MM.1S (cell line): ENCODE results near the gene ERICH6B.
"Not testable (repeated sequence)": the region's sequence is repeated elsewhere in the genome, so short reads cannot be mapped to it uniquely, and the experiment has no call there.

Experiments
- DNase-seq: peaks from one replicate; pipeline ENCODE4 v3.0.0-alpha.2; 2015
- H2AFZ ChIP-seq: fragments of 300-600 bp; sonication (generic); 2 replicates; pipeline ENCODE4 v1.6.0; 2016; ENCODE audit warnings: antibody characterized with exemption, low read length
- H3F3A ChIP-seq: fragments of 300-600 bp; sonication (generic); 2 replicates; pipeline ENCODE4 v1.6.1; 2016; ENCODE audit warnings: mild to moderate bottlenecking, antibody characterized with exemption, low read length, moderate library complexity, mixed read lengths; ENCODE audit not compliant: insufficient read depth
- H3K27ac ChIP-seq: fragments of 300-600 bp; sonication (generic); 2 replicates; pipeline ENCODE4 v1.5.1; 2016; ENCODE audit warnings: mild to moderate bottlenecking, low read length
- H3K27me3 ChIP-seq: fragments of 300-600 bp; sonication (generic); replicated peaks from 2 replicates; pipeline ENCODE4 v1.6.0; 2016; ENCODE audit warnings: low read length; ENCODE audit not compliant: insufficient read depth
- H3K36me3 ChIP-seq: fragments of 300-600 bp; sonication (generic); replicated peaks from 2 replicates; pipeline ENCODE4 v1.6.1; 2016; ENCODE audit warnings: mild to moderate bottlenecking, low read length, mixed read lengths; ENCODE audit not compliant: insufficient read depth
- H3K4me1 ChIP-seq: fragments of 300-600 bp; sonication (generic); 2 replicates; pipeline ENCODE4 v1.6.1; 2016; ENCODE audit warnings: low read length, mixed read lengths
- H3K4me2 ChIP-seq: fragments of 300-600 bp; sonication (generic); 2 replicates; pipeline ENCODE4 v1.6.0; 2016; ENCODE audit warnings: low read depth, low read length
- H3K4me3 ChIP-seq: fragments of 300-600 bp; sonication (generic); 2 replicates; pipeline ENCODE4 v1.5.1; 2016; ENCODE audit warnings: low read length, mixed read lengths
- H3K79me2 ChIP-seq: fragments of 300-600 bp; sonication (generic); 2 replicates; pipeline ENCODE4 v1.6.1; 2016; ENCODE audit warnings: mixed run types, low read length, mixed read lengths
- H3K9ac ChIP-seq: fragments of 300-600 bp; sonication (generic); 2 replicates; pipeline ENCODE4 v1.6.1; 2016; ENCODE audit warnings: low read length, mixed read lengths
- H3K9me2 ChIP-seq: fragments of 300-600 bp; sonication (generic); replicated peaks from 2 replicates; pipeline ENCODE4 v1.6.1; 2016; ENCODE audit warnings: mild to moderate bottlenecking, low read length, mixed read lengths; ENCODE audit not compliant: insufficient read depth
- H3K9me3 ChIP-seq: fragments of 300-600 bp; sonication (generic); replicated peaks from 2 replicates; pipeline ENCODE4 v1.6.1; 2016; ENCODE audit warnings: mild to moderate bottlenecking, low read length, mixed read lengths; ENCODE audit not compliant: insufficient read depth
- H4K20me1 ChIP-seq: fragments of 300-600 bp; sonication (generic); 2 replicates; pipeline ENCODE4 v1.6.1; 2016; ENCODE audit warnings: mild to moderate bottlenecking, low read length, moderate library complexity, mixed read lengths; ENCODE audit not compliant: insufficient read depth
- CTCF ChIP-seq: fragments of 300-600 bp; sonication (generic); IDR thresholded peaks from 2 replicates; pipeline ENCODE4 v1.5.1; 2016; ENCODE audit warnings: antibody characterized with exemption, low read length, mixed read lengths
- EZH2 ChIP-seq: fragments of 300-600 bp; sonication (generic); optimal IDR thresholded peaks from 2 replicates; pipeline ENCODE3; 2017; ENCODE audit warnings: low read depth, mild to moderate bottlenecking, antibody characterized with exemption, low read length, mixed read lengths
- EZH2phosphoT487 ChIP-seq: fragments of 300-600 bp; sonication (generic); IDR thresholded peaks from 2 replicates; pipeline ENCODE4 v1.6.1; 2018; ENCODE audit warnings: antibody characterized with exemption, low read length

ERICH6B gene

GRCh38 chr13:45615501-45616101 is at the start of gene ERICH6B:
Gene ERICH6B, minus strand, starts transcription at chr13:45615739. Its CDS starts 18,734 bp downstream, at chr13:45597005.
- H3K36me3 ChIP-seq, result no peaks in the 10 kb centered on the region
- no peaks in the 10 kb centered on the region for H3F3A ChIP-seq
- DNase-seq, result no peak
- no peaks in the 10 kb centered on the region for H3K9me2 ChIP-seq
- H2AFZ ChIP-seq, result no peak within 1 kb of the TSS
- H4K20me1 ChIP-seq, result no peaks in the 10 kb centered on the region
- no peaks in the 10 kb centered on the region for H3K9me3 ChIP-seq
- H3K4me3 ChIP-seq, result no peak within 1 kb of the TSS
- H3K4me2 ChIP-seq, result no peak within 1 kb of the TSS
- no peaks in the 10 kb centered on the region for H3K4me1 ChIP-seq
- H3K27ac ChIP-seq, result no peak within 1 kb of the TSS
- H3K9ac ChIP-seq, result no peak within 1 kb of the TSS
- TF ChIP-seq EZH2phosphoT487 (no peak), CTCF (no peak), EZH2 (no peak)
- H3K79me2 ChIP-seq, result no peaks in the 10 kb centered on the region
- H3K27me3 ChIP-seq, result no peaks in the 10 kb centered on the region

GRCh38 chr13:45662903-45663302 is 47.4 kb upstream of the ERICH6B start:
- H3K9me3 ChIP-seq, H3K4me2 ChIP-seq, H2AFZ ChIP-seq, H3K36me3 ChIP-seq, H3K79me2 ChIP-seq, DNase-seq, H3K9ac ChIP-seq, H3K27me3 ChIP-seq, H3F3A ChIP-seq, H3K4me1 ChIP-seq, H3K9me2 ChIP-seq, H4K20me1 ChIP-seq, H3K27ac ChIP-seq, H3K4me3 ChIP-seq: not testable (repeated sequence)

GRCh38 chr13:45662162-45662561 is 46.6 kb upstream of the ERICH6B start:
- Histone ChIP-seq H3K36me3 (no peaks in the 10 kb centered on the region), H3F3A (no peaks in the 10 kb centered on the region), H3K79me2 (no peaks in the 10 kb centered on the region), H3K4me2 (no peak overlapping the region), H3K4me3 (no peak overlapping the region), H3K4me1 (no peaks in the 10 kb centered on the region), H2AFZ (no peak overlapping the region), H3K9me2 (no peaks in the 10 kb centered on the region), H4K20me1 (no peaks in the 10 kb centered on the region), H3K9me3 (no peaks in the 10 kb centered on the region), H3K9ac (no peak overlapping the region), H3K27me3 (no peaks in the 10 kb centered on the region), H3K27ac (no peak overlapping the region)
- TF ChIP-seq CTCF, result no peak
- TF ChIP-seq EZH2phosphoT487, result no peak
- no peak for TF ChIP-seq EZH2
- DNase-seq, result no peak

GRCh38 chr13:45660458-45660857 is 44.9 kb upstream of the ERICH6B start:
- not testable (repeated sequence) for H3K27me3 ChIP-seq, H3F3A ChIP-seq, H3K36me3 ChIP-seq, H3K79me2 ChIP-seq, H4K20me1 ChIP-seq, DNase-seq, H3K4me3 ChIP-seq, H3K9ac ChIP-seq, H3K4me1 ChIP-seq, H3K9me3 ChIP-seq, H3K4me2 ChIP-seq, H3K9me2 ChIP-seq, H3K27ac ChIP-seq, H2AFZ ChIP-seq
